Ishikawa (cell line): ENCODE measurements around the gene BEND4.

Experiments
- CEBPB ChIP-seq: IDR thresholded peaks from 2 replicates; pipeline ENCODE4 v1.6.1; 2012
- CREB1 ChIP-seq: IDR thresholded peaks from 2 replicates; pipeline ENCODE4 v1.6.1; 2012; ENCODE audit warnings: low read depth
- EGR1 ChIP-seq: IDR thresholded peaks from 2 replicates; pipeline ENCODE4 v1.6.1; 2012
- EP300 ChIP-seq: IDR thresholded peaks from 2 replicates; pipeline ENCODE4 v1.6.1; 2012; ENCODE audit warnings: borderline replicate concordance
- FOXM1 ChIP-seq: IDR thresholded peaks from 2 replicates; pipeline ENCODE4 v1.6.1; 2012; ENCODE audit warnings: low read depth, borderline replicate concordance
- NFIC ChIP-seq: IDR thresholded peaks from 2 replicates; pipeline ENCODE4 v1.6.1; 2012
- RAD21 ChIP-seq: IDR thresholded peaks from 2 replicates; pipeline ENCODE4 v1.6.1; 2012; ENCODE audit warnings: low read depth
- TAF1 ChIP-seq: IDR thresholded peaks from 2 replicates; pipeline ENCODE4 v1.6.1; 2012; ENCODE audit warnings: low read depth, mild to moderate bottlenecking
- TCF12 ChIP-seq: IDR thresholded peaks from 2 replicates; pipeline ENCODE4 v1.6.1; 2012; ENCODE audit warnings: low read depth
- TEAD4 ChIP-seq: IDR thresholded peaks from 2 replicates; pipeline ENCODE4 v1.6.1; 2012
- YY1 ChIP-seq: IDR thresholded peaks from 2 replicates; pipeline ENCODE4 v1.6.1; 2012; ENCODE audit warnings: low read depth
- ZBTB7A ChIP-seq: IDR thresholded peaks from 2 replicates; pipeline ENCODE4 v1.6.1; 2012; ENCODE audit warnings: low read depth
- TF ChIP-seq, protein P1 (sequence below): IDR thresholded peaks from 2 replicates; pipeline ENCODE4 v1.6.1; 2012
- TF ChIP-seq, protein P2 (sequence below): IDR thresholded peaks from 2 replicates; pipeline ENCODE4 v1.6.1; 2012; ENCODE audit warnings: low read depth, mild to moderate bottlenecking
- TF ChIP-seq, protein P3 (sequence below): IDR thresholded peaks from 2 replicates; pipeline ENCODE4 v1.6.1; 2012

The BEND4 gene

DNA sequence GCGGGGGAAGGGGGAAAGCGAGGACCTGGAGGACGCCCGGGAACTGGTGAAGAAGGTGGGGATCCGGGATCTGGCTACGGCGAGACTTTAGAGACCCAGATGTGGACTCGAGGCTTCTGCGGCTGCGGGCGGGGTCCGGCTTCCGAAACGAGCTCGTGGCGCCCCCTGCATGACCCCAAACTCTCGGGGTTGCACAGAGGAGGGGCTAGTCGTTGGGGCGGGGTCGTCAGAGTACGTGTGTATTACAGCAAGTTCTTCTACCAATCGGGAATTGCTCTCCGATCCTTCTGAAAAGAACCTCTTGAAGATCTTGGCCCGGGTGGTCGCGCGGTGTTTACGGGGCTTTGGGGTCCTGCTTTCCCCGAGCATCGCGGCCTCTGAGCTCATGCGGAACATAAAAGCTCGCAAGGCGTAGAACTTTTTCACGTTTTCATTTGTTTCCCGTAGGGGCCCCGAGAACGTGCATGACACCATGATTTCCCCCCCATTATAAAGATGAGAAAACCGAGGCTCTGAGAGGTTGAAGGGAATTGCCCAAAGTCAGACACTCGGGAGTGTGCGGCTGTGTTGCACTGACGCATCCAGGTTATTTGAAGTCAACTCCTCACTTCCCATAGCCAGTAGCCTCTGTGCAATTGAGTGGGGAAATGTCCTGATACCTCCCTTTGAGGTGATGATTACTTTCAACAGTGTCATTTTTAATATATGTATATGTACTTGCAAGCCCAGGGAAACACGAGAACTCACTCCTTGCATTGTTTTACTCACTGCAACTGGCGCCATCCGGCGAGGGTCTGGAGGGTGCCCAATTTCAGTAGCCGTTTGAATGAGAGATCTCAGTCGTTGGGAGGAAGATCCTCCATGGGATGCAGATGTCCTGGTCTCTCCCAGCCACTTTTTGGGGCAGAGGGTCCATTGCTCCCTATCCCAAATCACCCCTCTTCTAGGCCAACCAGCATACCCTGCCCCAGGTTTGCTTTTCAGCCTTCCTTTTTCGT lies at the start of gene BEND4:
BEND4 (minus strand) TSS at position 149 of the 998 bp plus-strand sequence. CDS start 512 bp downstream, outside the sequence.
- TF ChIP-seq TCF12 (no peak), TEAD4 (no peak), ZBTB7A (peak; percentile 35)

DNA sequence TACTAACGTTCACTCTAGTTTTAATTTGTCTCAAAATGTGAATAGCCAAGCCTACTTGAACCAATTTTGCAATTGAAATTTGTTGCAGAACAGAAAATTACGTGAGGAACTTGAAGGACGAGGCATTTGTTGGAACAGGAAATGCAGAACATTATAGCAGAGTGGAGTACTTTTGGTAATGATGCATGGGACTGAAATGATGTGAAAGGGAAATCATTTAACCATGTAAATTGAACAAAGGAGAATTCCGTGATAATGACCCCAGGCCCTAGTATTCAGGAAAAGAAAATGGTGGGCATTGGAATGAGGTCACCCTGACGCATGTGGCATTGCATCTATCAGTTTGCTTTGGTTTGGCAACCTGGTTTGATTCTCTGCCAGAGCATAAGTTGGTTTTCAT lies 44.9 kb upstream of the BEND4 start:
- no peak for TF ChIP-seq CREB1
- no peak for TF ChIP-seq TCF12
- no peak for TF ChIP-seq EP300
- no peak for TF ChIP-seq CEBPB
- TF ChIP-seq, protein P1, sequence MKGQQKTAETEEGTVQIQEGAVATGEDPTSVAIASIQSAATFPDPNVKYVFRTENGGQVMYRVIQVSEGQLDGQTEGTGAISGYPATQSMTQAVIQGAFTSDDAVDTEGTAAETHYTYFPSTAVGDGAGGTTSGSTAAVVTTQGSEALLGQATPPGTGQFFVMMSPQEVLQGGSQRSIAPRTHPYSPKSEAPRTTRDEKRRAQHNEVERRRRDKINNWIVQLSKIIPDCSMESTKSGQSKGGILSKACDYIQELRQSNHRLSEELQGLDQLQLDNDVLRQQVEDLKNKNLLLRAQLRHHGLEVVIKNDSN: no peak
- TF ChIP-seq TEAD4: no peak
- no peak for TF ChIP-seq TAF1
- TF ChIP-seq RAD21: no peak
- TF ChIP-seq, protein P2, sequence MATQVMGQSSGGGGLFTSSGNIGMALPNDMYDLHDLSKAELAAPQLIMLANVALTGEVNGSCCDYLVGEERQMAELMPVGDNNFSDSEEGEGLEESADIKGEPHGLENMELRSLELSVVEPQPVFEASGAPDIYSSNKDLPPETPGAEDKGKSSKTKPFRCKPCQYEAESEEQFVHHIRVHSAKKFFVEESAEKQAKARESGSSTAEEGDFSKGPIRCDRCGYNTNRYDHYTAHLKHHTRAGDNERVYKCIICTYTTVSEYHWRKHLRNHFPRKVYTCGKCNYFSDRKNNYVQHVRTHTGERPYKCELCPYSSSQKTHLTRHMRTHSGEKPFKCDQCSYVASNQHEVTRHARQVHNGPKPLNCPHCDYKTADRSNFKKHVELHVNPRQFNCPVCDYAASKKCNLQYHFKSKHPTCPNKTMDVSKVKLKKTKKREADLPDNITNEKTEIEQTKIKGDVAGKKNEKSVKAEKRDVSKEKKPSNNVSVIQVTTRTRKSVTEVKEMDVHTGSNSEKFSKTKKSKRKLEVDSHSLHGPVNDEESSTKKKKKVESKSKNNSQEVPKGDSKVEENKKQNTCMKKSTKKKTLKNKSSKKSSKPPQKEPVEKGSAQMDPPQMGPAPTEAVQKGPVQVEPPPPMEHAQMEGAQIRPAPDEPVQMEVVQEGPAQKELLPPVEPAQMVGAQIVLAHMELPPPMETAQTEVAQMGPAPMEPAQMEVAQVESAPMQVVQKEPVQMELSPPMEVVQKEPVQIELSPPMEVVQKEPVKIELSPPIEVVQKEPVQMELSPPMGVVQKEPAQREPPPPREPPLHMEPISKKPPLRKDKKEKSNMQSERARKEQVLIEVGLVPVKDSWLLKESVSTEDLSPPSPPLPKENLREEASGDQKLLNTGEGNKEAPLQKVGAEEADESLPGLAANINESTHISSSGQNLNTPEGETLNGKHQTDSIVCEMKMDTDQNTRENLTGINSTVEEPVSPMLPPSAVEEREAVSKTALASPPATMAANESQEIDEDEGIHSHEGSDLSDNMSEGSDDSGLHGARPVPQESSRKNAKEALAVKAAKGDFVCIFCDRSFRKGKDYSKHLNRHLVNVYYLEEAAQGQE: no peak
- no peak for TF ChIP-seq ZBTB7A
- TF ChIP-seq NFIC: no peak
- no peak for TF ChIP-seq YY1
- no peak for TF ChIP-seq FOXM1
- TF ChIP-seq, protein P3, sequence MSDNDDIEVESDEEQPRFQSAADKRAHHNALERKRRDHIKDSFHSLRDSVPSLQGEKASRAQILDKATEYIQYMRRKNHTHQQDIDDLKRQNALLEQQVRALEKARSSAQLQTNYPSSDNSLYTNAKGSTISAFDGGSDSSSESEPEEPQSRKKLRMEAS: no peak
- TF ChIP-seq EGR1: no peak

DNA sequence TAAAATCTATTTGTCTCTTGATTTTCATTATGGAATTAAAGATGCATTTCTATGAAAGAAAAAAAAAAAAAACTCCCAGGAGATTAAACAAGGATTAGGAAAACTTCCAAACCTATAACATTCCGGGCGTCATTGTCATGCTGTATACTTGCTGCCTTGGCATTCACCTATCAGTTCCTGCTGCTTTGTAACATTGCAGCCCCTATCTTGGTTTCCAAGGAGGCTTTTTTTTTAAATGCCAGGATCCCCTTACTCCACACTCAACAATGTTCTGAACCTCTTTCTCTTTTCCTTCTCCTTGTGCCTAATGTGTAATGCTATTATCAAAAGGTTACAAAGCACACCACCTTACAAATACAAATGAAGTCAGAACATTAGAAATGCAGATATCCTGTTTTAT lies 20.5 kb upstream of the BEND4 start:
- TF ChIP-seq TAF1: no peak

DNA sequence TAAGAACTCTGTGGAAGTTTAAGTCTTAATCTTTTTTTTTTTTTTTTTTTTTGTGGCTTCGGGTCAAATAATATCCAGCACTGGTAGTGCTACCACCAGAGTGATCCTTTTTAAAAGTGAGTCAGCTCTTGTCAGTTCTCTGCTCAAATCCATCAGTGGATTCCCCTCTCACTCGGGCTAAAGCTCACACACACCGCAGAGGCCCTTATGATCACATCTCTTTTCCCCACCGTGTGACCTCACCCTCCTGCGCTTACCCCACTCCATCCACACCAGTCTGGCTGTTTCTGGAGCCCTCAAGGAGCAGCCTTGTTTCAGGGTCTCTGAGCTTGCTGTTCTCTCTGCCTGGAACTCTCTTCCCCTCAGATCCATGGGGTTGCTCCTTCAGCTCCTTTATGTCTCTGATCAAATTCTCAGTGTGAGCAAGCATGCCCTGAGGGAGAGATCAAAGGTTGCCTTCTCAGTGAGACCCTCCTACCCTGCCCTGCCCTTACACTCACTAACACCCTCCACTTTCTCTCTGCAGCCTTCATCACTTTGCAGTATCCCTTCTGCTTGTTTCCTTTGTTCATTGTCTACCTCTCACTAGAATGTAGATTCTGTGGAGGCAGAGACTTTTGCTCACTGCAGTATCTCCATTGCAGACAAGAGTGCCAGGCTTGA lies 19.8 kb upstream of the BEND4 start:
- TF ChIP-seq, protein P1: no peak
- TF ChIP-seq FOXM1: no peak
- TF ChIP-seq YY1: no peak
- TF ChIP-seq, protein P3: no peak
- TF ChIP-seq TAF1: no peak

DNA sequence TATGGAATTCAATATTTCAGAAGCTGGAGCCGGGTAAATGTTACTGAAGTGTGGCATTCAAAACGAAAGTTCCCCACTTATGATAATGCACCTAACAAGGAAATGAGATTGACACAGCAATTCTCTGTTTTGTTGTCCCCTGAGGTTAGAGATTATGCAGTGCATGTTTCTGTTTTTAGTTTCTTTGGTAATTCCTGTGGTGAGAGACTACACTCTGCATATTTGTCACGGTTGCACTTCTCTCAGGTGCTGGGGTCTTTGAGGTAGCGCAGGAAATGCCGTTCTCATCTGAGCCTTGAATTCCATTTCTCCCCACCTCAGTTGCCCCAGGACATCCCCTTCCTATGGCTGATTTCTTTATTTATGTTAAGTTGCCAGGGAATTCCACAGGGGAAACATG lies 15.3 kb upstream of the BEND4 start:
- TF ChIP-seq, protein P2: no peak
- TF ChIP-seq YY1 (no peak), FOXM1 (no peak), ZBTB7A (no peak), RAD21 (no peak), EP300 (no peak), CREB1 (no peak), NFIC (no peak), EGR1 (no peak), TCF12 (no peak), TAF1 (no peak), CEBPB (no peak), TEAD4 (no peak)
- TF ChIP-seq, protein P3: no peak
- TF ChIP-seq, protein P1: no peak
